Right ventricle myocardium superior (tissue), 1 donor: Measurements from ENCODE around the gene CERKL. TPM values are rescaled to one million over a fixed set of nuclear protein-coding genes. Genes with fewer than 3 reads are reported as not detected.

Experiments
- ATAC-seq: fragments of 200-7000 bp; cut with Tn5 transposase; one replicate; pipeline ENCODE4 v1.9.1; 2020; ENCODE audit warnings: mild to moderate bottlenecking; ENCODE audit not compliant: poor library complexity
- DNase-seq: peaks from one replicate; pipeline ENCODE4 v3.0.0-alpha.2; 2020
- intact Hi-C: fragments of 100-400 bp; cut with DNase I; formaldehyde crosslinking; loops from one replicate; pipeline ENCODE4 v1.11.2; 2022
- total RNA-seq: library from RNA; stranded (reverse); fragmentation: NEBNext Ultra II Directional; extraction: Animal tissue kit (Norgen Biotek cat#: 25700); gene quantifications from one replicate; pipeline ENCODE4 v1.2.1, GENCODE V29; 2021
- donor health status: DM: no; HTN: yes; CAD: no; lungs with severe emphysema.

The CERKL gene
- total RNA-seq, 1 donor from 2014 or later = not detected

DNA sequence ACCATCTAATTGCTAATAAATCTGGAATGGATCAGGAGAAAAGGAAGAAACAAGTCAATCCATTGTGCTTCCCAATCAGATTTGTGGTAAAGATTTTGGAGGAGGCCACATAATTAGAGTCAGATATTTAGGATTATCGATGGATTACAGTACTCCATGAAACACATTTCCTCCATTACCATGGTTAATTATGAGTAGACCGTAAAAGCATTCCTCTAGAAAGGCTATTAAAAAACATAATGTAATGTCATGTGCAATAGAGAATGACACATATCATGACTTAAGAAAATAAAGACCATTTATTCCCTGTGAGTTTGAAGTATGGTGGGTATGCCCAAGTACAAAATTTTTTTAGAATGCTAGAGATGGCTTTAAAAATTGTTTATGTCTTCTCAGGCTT is 103.7 kb downstream of the CERKL start:
- no peak for ATAC-seq
- intact Hi-C loops = no loop called here
- DNase-seq = no peak

GRCh38 chr2:181552808-181553207 is 104.1 kb downstream of the CERKL start:
- ATAC-seq = no peak
- intact Hi-C loops = no loop called here
- no peak for DNase-seq

DNA sequence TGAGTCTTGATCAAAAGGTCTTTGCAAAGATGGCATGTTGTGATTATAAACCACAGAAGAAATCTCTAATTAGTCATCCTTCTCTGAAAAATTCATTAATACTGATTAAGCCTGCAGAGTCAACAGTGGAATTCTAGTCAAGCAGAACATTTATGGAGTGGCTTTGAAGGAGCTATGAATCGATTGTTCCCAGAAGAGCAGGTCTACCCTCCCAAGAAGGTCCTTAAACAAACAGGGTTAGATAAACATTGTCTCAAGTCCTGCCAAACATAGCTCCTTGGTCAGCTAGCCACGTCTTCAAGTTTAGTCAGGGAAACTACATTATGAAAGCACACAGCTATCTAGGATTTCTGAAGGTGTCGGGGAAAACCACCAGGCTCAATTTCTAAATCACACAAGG is 110.8 kb downstream of the CERKL start:
- ATAC-seq (no peak), DNase-seq (no peak)
- intact Hi-C loops = no loop called here

- intact Hi-C loops = no loop called here
- no peak for DNase-seq
- no peak for ATAC-seq
Observed at GRCh38 chr2:181542170-181542569, 114.7 kb downstream of the CERKL start.

GRCh38 chr2:181540421-181540820 is 116.5 kb downstream of the CERKL start:
- DNase-seq = no peak
- intact Hi-C loops = no loop called here
- ATAC-seq = no peak

- intact Hi-C loops = no loop called here
- DNase-seq = no peak
- ATAC-seq = no peak
Observed at GRCh38 chr2:181536730-181537129, 120.2 kb downstream of the CERKL start.

GRCh38 chr2:181528441-181528840 is 128.5 kb downstream of the CERKL start:
- intact Hi-C loops = no loop called here
- DNase-seq (no peak), ATAC-seq (no peak)

GRCh38 chr2:181527058-181527457 is 129.8 kb downstream of the CERKL start:
- intact Hi-C loops = no loop called here
- DNase-seq (no peak), ATAC-seq (no peak)

GRCh38 chr2:181526014-181526413 is 130.9 kb downstream of the CERKL start:
- DNase-seq (no peak), ATAC-seq (no peak)
- intact Hi-C loops = no loop called here

DNA sequence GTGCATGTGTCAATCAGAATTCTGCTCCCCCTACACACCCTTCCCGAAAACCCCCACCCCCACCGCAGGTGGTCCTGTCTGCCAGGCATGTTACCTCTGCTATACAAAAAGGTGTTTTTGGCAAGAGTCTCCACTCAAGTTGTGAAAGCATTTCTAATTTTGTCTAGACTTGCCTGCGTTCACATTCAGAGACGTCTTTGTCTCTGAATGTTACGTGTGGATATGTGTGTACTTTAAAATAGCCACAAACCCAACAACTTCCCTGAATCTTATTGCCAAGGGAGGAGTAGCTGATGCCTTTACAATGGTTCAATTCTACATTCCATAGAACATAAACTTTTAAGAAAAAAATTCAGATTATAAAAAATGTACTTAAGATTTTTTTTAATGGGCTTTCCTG is 133.1 kb downstream of the CERKL start:
- ATAC-seq (no peak), DNase-seq (no peak)
- intact Hi-C loops = no loop called here

DNA sequence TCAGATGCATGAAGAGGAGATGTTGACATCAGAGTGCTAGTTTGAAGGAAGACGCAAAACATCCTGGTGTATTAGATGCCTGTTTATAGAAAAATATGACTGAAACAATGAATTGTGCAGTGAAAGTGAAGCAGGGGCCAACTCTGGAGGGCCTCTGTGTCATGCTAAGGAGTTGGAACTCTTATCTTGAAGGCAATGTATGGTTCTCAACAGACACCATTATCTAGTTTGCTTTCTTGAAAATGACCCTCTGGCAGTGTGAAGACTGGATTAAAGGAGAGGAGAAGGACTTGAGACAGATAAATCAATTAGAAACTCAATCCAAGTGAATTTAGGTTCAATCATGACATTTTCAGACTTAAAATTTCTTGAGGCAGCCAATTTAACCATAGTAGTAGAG is 136.7 kb downstream of the CERKL start:
- no peak for ATAC-seq
- intact Hi-C loops = no loop called here

GRCh38 chr2:181517685-181518301 is 139.1 kb downstream of the CERKL start:
- ATAC-seq (no peak), DNase-seq (no peak)
- intact Hi-C loops = no loop called here

More for the DNA sequence above, 136.7 kb downstream of the CERKL start:
- DNase-seq = no peak

- no peak for ATAC-seq
Observed at GRCh38 chr2:181516992-181517391, 139.9 kb downstream of the CERKL start.

DNA sequence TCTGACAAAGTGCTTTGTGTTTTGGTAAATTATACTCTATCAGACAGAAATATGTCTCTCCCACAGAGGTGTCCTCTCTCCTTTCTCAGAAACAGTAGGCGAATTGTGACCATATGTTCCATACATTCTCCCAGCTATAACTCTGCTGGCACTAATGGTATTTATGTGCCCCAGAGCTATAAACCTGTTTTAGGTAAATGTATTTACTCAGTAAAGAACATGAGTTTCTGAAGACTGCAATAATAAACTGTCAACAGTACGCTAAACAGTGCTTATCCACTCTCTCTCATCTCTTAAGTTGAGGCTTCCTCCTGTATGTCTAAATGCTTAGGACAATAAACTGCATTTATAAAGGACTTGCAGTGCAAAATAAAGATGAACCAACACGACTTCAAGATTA is 141.2 kb downstream of the CERKL start:
- ATAC-seq = no peak
- DNase-seq = no peak
- intact Hi-C loops = no loop called here

More at GRCh38 chr2:181516992-181517391, 139.9 kb downstream of the CERKL start:
- no peak for DNase-seq
- intact Hi-C loops = no loop called here

DNA sequence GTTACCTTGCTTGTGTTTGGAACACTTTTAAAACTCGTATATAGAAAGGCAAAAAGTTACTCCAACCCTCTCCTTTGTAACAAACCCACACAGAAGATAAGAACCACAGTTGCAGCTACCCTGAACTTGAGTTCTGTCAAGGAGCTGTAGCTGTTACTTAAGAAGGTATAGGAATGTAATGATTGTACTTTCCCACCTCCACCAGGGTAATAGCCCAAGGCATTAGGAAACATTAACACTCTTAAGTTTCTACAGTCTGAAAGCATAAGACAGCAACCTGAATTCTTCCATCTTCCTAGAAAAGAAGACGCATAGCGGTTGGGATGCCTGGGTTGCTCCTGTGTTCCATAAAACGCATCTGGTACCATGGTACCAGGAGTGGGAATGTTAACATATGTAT is 156.7 kb downstream of the CERKL start:
- intact Hi-C loops = no loop called here
- ATAC-seq = no peak

GRCh38 chr2:181499231-181499630 is 157.7 kb downstream of the CERKL start:
- DNase-seq (no peak), ATAC-seq (no peak)
- intact Hi-C loops = no loop called here

More for the DNA sequence above, 156.7 kb downstream of the CERKL start:
- DNase-seq = no peak

Other genes with a start within 250 kb of the CERKL start
- 0.89 TPM for gene ITGA4, start 199.7 kb downstream of the CERKL start, total RNA-seq
- not detected for gene NEUROD1, start 23.4 kb upstream of the CERKL start, total RNA-seq
- 65.6 TPM for gene ITPRID2, start 234.6 kb upstream of the CERKL start, total RNA-seq